Duodenal mucosa (tissue), 2 donors: Measurements from ENCODE around the gene FNDC11.

Experiments
- H3K27ac ChIP-seq: one replicate; pipeline ENCODE4 v1.7.0; 2013; ENCODE audit warnings: low read depth, low read length
- H3K27me3 ChIP-seq, 2 donors: one replicate each; pipeline ENCODE4 v1.7.0; 2013; ENCODE audit warnings: low read length in 2 of 2, control low read depth in 1 of 2; ENCODE audit not compliant: insufficient read depth in 2 of 2, control insufficient read depth in 1 of 2
- H3K36me3 ChIP-seq, 2 donors: one replicate each; pipeline ENCODE4 v1.7.0; 2013; ENCODE audit warnings: low read length in 2 of 2, control low read depth in 1 of 2; ENCODE audit not compliant: insufficient read depth in 2 of 2, control insufficient read depth in 1 of 2
- H3K4me1 ChIP-seq, 2 donors: one replicate each; pipeline ENCODE4 v1.7.0; 2013; ENCODE audit warnings: low read length in 2 of 2, control low read depth in 1 of 2; ENCODE audit not compliant: insufficient read depth in 2 of 2, control insufficient read depth in 1 of 2
- H3K4me3 ChIP-seq, 2 donors: one replicate each; pipeline ENCODE4 v1.7.0; 2013; ENCODE audit warnings: low read length in 2 of 2, low read depth in 1 of 2
- H3K9ac ChIP-seq, 2 donors: one replicate each; pipeline ENCODE4 v1.7.0; 2013; ENCODE audit warnings: low read length in 2 of 2, low read depth in 1 of 2
- H3K9me3 ChIP-seq, 2 donors: one replicate each; pipeline ENCODE4 v1.7.0; 2013; ENCODE audit warnings: low read length in 2 of 2, control low read depth in 1 of 2; ENCODE audit not compliant: control insufficient read depth in 1 of 2

Gene FNDC11

DNA sequence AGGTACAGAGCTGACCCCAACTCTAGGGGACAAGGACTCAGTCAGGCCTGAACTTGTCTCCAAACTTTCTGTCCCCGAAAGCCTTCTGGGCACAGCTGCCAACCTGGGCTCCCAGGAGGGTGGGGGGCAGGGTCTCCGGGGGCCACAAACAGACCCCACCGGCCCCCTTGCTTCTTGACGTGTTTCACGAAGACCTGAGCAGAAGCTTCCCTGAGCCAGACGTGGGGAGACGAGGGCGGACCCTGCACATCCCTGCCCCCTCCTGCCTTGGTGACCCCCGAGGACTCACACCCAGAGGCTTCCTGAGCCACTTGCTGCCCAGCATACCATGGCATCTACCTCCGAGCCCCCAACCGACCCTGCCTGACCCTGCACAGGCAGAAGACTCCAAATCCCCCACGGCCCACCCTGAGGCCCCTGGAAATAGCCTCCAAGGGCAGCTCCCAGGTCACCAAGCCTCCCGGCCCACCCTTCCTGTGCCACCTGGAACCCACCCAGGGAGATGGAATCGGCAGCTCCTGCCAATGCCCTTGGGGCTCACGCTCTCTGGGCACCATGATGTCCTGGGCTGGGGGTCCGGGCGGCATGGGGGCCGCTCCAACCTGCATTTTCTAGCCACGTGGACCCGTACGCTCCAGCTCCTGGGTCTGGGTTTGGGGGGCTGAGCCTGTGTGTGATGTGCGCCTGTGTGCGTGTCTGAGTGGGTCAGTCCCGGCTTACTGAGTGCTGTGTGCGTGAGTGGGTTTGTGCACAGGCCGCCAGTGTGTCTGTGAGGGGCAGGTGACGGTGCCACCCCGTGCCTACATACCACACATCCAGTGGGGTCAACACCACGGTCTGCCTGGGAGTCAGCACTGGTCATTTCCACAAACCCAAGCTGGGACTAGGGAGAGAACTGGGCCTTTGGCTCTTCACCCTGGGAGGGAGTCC lies 14.3 kb upstream of the FNDC11 start:
- no peaks in the 10 kb centered on the region for H3K9me3 ChIP-seq
- H3K4me3 ChIP-seq, result no peak overlapping the region
- no peaks in the 10 kb centered on the region for H3K36me3 ChIP-seq
- H3K27me3 ChIP-seq, result peaks cover 7 to 10% of the 10 kb centered on the region in 2 donors
- no peak overlapping the region for H3K27ac ChIP-seq
- H3K4me1 ChIP-seq, result peaks cover 6 to 24% of the 10 kb centered on the region in 2 donors
- H3K9ac ChIP-seq, result no peak overlapping the region

DNA sequence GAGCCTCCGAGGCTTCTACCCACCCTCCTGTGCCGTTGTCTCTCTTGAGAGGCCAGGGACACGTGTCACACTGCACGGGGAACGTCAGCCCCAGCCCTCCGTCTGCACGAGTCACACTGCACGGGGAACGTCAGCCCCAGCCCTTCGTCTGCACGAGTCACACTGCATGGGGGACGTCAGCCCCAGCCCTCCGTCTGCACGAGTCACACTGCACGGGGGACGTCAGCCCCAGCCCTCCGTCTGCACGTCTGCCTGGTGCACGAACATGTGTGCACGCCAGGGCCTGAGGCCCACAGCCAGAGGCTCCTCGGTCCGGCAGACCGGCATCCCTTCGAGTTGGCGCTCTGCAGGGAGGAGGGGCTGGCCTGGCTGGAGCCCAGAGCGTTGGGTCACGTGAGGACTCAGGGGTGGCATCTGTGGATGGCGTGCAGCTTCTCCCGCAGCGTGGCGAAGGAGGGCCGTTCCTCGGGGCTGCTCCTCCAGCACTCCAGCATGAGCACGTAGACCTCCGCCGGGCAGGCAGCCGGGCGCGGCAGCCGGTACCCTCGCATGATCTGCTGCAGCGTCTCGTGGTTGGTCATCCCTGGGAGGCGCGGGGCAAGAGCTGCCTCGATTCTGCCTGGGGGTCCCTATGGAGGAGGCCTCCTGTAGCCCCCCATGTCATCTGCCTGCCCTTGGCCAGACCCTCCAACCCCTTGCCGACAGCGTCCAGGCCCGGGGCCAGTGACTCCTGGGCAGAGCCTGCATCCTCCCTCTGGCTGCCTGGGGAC lies 13.4 kb upstream of the FNDC11 start:
- no peak overlapping the region for H3K4me3 ChIP-seq
- no peaks in the 10 kb centered on the region for H3K36me3 ChIP-seq
- no peak overlapping the region for H3K9ac ChIP-seq
- no peak overlapping the region for H3K27ac ChIP-seq
- H3K27me3 ChIP-seq, result peaks cover 7 to 13% of the 10 kb centered on the region in 2 donors
- no peaks in the 10 kb centered on the region for H3K9me3 ChIP-seq
- H3K4me1 ChIP-seq, result peaks cover 0 to 28% of the 10 kb centered on the region in 2 donors

DNA sequence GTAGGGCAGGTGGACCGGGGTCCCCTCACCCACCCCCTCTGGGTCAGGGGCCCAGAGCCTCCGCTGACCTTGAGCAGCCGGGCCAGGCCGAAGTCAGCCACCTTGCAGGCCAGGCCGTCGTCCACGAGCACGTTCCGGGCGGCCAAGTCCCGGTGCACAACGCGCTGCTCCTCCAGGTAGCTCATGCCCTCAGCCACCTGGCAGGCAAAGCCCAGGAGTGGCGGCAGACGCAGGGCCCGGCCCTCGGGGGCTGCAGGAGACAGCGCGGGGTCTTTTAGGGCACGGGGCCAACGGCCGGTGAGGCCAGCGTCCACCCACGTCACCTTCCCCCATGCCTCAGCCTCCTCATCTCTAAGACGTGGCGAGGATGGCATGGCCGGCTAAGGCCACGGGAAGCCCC lies 12.6 kb upstream of the FNDC11 start:
- Histone ChIP-seq H3K27me3 (peaks cover 13 to 20% of the 10 kb centered on the region in 2 donors), H3K4me1 (peaks cover 0 to 32% of the 10 kb centered on the region in 2 donors), H3K27ac (no peak overlapping the region), H3K9me3 (no peaks in the 10 kb centered on the region), H3K36me3 (no peaks in the 10 kb centered on the region), H3K9ac (no peak overlapping the region), H3K4me3 (no peak overlapping the region)

DNA sequence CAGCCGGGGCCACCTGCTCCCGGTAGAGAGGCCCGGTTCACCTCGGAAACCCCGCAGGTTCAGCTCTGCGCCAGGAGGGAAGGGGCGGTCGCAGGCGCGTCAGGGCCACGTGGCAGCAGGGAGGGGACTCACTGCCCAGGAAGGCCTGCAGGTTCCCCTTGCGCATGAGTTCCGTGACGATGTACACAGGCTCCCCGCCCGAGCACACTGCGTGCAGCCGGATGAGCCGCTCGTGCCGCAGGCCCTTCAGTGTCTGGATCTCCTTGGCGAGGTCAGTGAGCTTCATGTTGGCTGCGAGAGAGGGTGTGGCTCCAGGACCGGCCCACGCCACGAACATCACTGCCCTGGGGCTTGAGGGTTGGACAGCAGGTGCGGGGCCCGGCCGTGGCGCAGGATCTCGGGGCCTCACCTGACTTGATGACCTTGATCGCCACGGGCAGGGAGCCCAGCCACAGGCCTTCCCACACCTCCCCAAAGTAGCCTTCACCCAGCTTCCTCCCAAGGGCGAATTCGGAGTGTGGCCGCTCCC lies 11.9 kb upstream of the FNDC11 start:
- Histone ChIP-seq H3K4me1 (peaks cover 0 to 29% of the 10 kb centered on the region in 2 donors), H3K36me3 (no peaks in the 10 kb centered on the region), H3K9me3 (no peaks in the 10 kb centered on the region), H3K4me3 (no peak overlapping the region), H3K27ac (no peak overlapping the region), H3K27me3 (peaks cover 20 to 26% of the 10 kb centered on the region in 2 donors), H3K9ac (no peak overlapping the region)

DNA sequence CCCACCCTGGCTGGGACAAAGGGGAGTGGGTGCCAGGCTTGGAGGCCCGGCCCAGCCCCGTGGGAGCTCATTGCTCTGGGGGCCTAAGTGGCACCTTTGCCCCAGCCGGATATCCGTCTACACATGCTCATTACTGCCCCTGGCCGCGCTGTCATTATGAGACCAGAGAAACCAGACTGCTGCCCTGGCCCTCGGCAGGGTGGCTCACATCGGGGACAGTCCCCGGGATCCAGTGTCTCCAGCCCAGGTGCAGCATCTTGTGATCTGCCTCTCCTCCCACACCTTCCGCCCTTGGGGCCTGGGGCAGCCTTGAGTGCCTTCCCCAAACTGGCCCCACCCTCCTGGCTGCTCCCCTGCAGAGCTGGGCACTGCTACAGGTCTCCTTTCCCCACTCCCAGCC lies 11.3 kb upstream of the FNDC11 start:
- Histone ChIP-seq H3K9me3 (no peaks in the 10 kb centered on the region), H3K36me3 (no peaks in the 10 kb centered on the region), H3K27ac (no peak overlapping the region), H3K27me3 (peaks cover 23 to 28% of the 10 kb centered on the region in 2 donors), H3K4me3 (no peak overlapping the region), H3K4me1 (peaks cover 0 to 23% of the 10 kb centered on the region in 2 donors), H3K9ac (no peak overlapping the region)

DNA sequence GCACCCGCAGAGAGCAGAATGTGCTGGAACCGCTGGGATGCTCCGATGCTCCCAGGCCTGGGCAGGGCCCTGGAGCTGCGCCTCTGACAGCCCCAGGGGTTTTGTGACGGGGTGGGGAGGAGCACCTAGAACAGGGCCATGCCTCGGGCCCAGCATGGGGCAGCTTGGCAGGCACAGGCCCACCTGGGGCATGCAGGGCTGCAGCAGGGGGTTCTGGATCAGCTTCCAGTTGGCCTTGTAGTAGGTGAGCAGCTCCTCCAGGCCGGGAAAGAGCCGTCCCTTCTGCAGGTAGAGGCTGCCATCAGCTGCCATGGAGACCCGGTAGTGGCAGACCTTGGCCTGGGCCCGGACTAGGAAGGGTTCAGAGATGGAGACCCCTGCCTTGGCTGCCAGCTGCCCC lies 10.8 kb upstream of the FNDC11 start:
- H3K9ac ChIP-seq, result no peak overlapping the region

DNA sequence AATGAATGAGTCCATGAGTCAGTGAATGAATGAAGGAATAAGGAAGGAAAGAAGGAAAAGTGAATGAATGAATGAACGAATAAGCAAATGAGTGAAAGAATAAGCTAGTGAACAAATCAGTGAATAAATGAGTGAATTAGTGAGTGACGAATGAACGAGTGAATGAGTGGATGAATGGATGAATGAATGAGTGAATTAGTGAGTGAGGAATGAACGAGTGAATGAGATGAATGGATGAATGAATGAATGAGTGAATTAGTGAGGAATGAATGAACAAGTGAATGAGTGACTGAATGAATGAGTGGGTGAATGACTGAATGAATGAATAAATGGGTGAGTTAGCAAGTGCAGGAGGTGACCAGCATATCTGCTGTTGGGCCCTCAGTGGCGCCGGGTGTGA lies 10.2 kb upstream of the FNDC11 start:
- Histone ChIP-seq H3K36me3 (no peaks in the 10 kb centered on the region), H3K27me3 (peaks cover 31 to 38% of the 10 kb centered on the region in 2 donors)

More for the DNA sequence above, 10.8 kb upstream of the FNDC11 start:
- Histone ChIP-seq H3K36me3 (no peaks in the 10 kb centered on the region), H3K27me3 (peaks cover 25 to 32% of the 10 kb centered on the region in 2 donors), H3K9me3 (no peaks in the 10 kb centered on the region), H3K4me1 (peaks cover 0 to 23% of the 10 kb centered on the region in 2 donors), H3K4me3 (no peak overlapping the region), H3K27ac (no peak overlapping the region)

DNA sequence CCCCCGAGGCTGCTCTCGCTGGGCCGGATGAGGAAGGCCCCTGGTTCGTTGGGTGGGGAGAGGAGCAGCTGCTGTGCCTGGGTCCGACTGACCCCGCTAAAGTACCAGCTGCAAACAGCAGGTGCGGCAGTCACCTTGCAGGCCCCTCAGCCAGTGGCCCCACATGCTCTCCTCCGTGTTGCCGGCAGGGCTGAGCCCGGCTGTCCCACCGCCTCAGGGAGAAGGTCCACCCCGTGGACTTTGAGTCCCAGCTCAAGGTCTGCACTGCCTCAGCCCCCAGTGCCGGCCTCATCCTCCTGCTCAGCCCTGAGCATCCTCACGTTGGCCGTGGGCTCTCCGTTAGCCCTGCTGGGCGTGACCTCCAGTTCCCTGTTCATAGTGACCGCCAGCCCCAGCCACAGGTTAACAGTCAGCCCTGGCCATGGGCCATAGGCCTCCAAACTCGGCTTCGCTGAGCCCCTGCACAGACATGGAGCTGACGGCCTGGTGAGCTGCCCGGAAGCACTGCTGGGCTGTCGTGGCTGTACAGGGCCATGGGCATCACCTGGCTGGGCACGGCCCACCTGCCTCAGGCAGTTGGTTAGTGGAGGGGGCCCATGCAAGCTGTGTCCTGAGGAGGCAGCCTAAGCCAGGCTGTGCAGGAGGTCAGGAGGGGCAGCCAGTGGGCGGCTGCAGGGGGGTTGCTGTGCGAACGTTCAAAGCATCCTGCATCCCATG lies 9.6 kb upstream of the FNDC11 start:
- H3K4me1 ChIP-seq, result peaks cover 0 to 18% of the 10 kb centered on the region in 2 donors
- H3K36me3 ChIP-seq, result no peaks in the 10 kb centered on the region
- H3K27ac ChIP-seq, result no peak overlapping the region
- no peaks in the 10 kb centered on the region for H3K9me3 ChIP-seq
- H3K27me3 ChIP-seq, result peaks cover 33 to 40% of the 10 kb centered on the region in 2 donors
- H3K9ac ChIP-seq, result no peak overlapping the region
- no peak overlapping the region for H3K4me3 ChIP-seq

More for the DNA sequence above, 10.2 kb upstream of the FNDC11 start:
- peaks cover 0 to 22% of the 10 kb centered on the region in 2 donors for H3K4me1 ChIP-seq
- no peak overlapping the region for H3K27ac ChIP-seq
- no peaks in the 10 kb centered on the region for H3K9me3 ChIP-seq
- H3K9ac ChIP-seq, result no peak overlapping the region
- no peak overlapping the region for H3K4me3 ChIP-seq

DNA sequence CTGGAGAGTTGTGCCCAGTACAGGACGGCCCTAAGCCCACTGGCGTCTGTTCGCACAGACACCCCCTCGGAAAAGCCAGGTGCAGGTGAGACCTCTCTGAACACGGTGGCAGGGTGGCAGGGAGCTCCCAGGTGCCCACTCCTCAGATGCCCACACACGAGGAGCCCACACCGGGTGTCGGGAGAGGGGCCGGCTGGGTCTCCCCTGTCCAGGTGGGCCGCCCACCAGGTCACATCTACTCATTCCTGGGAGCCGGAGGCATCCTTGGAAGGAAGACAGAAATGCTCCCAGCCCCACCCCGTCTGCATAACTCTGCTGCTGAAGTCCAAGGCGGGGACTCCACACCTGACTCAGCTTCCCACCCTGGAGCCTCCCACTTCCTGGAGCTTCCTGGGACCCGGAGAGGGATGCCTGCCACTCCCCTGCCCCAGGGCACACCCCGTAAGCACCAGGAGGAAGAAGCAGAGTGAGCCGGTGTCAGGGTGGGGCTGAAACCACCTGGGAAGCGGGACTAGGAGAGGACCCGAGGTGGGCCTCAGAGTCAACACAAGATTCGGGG lies 8.9 kb upstream of the FNDC11 start:
- H3K27ac ChIP-seq, result no peak overlapping the region

More for the DNA sequence above, 8.9 kb upstream of the FNDC11 start:
- H3K36me3 ChIP-seq, result no peaks in the 10 kb centered on the region
- H3K27me3 ChIP-seq, result peaks cover 39 to 43% of the 10 kb centered on the region in 2 donors
- no peaks in the 10 kb centered on the region for H3K9me3 ChIP-seq
- peaks cover 0 to 18% of the 10 kb centered on the region in 2 donors for H3K4me1 ChIP-seq
- no peak overlapping the region for H3K4me3 ChIP-seq
- no peak overlapping the region for H3K9ac ChIP-seq
